ENCODE data around the gene ETF1. TPM values are rescaled to one million over a fixed set of nuclear protein-coding genes. Genes with fewer than 3 reads are reported as not detected.

Gene ETF1
- total RNA-seq, 1 donor from 2014 or later: 153 TPM

- no peak for FAIRE-seq
- peak overlapping the region; percentile 94 for H3K4me3 ChIP-seq (ENCODE audit: insufficient read depth, low read depth, low read length)
- peaks cover 3% of the 10 kb centered on the region for H3K9me3 Mint-ChIP-seq (ENCODE audit: unreplicated experiment)
Observed at GRCh38 chr5:138468133-138468965, 74.7 kb downstream of the ETF1 start.

DNA sequence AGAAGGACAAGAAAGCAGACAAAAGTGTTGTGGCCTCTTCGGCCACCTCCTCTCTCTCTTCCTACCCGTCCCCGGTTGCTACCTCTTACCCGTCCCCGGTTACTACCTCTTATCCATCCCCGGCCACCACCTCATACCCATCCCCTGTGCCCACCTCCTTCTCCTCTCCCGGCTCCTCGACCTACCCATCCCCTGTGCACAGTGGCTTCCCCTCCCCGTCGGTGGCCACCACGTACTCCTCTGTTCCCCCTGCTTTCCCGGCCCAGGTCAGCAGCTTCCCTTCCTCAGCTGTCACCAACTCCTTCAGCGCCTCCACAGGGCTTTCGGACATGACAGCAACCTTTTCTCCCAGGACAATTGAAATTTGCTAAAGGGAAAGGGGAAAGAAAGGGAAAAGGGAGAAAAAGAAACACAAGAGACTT, 75.3 kb downstream of the ETF1 start:
- Mint-ChIP-seq H3K27ac (ENCODE audit: unreplicated experiment) (peak overlapping the region; percentile 86), H3K4me3 (ENCODE audit: unreplicated experiment) (peak overlapping the region; percentile 85), H3K36me3 (ENCODE audit: low read depth, unreplicated experiment) (peaks cover 26% of the 10 kb centered on the region), H3K4me1 (ENCODE audit: low read depth, unreplicated experiment) (peaks cover 5% of the 10 kb centered on the region), H3K9me3 (ENCODE audit: unreplicated experiment) (peaks cover 3% of the 10 kb centered on the region), H3K27me3 (ENCODE audit: low read depth, unreplicated experiment) (peaks cover 11% of the 10 kb centered on the region)
- H3K27me3 ChIP-seq (ENCODE audit: insufficient read depth, low read length): no peaks in the 10 kb centered on the region
- no peak for FAIRE-seq
- TF ChIP-seq, protein P1, sequence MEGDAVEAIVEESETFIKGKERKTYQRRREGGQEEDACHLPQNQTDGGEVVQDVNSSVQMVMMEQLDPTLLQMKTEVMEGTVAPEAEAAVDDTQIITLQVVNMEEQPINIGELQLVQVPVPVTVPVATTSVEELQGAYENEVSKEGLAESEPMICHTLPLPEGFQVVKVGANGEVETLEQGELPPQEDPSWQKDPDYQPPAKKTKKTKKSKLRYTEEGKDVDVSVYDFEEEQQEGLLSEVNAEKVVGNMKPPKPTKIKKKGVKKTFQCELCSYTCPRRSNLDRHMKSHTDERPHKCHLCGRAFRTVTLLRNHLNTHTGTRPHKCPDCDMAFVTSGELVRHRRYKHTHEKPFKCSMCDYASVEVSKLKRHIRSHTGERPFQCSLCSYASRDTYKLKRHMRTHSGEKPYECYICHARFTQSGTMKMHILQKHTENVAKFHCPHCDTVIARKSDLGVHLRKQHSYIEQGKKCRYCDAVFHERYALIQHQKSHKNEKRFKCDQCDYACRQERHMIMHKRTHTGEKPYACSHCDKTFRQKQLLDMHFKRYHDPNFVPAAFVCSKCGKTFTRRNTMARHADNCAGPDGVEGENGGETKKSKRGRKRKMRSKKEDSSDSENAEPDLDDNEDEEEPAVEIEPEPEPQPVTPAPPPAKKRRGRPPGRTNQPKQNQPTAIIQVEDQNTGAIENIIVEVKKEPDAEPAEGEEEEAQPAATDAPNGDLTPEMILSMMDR (IDR thresholded peaks at IDR 0.05; ENCODE audit: insufficient read depth, low read depth, low read length): no peak
- TF ChIP-seq EZH2 (IDR thresholded peaks at IDR 0.05; ENCODE audit: insufficient read depth, low read length): no peak
- peaks cover 56% of the 10 kb centered on the region for H4K20me1 ChIP-seq (ENCODE audit: insufficient read depth, low read length)
- H2AFZ ChIP-seq (ENCODE audit: low read depth, low read length): no peak overlapping the region
- peak overlapping the region; percentile 97 for H3K4me2 ChIP-seq (ENCODE audit: low read length)
- H3K4me3 ChIP-seq (ENCODE audit: insufficient read depth, low read depth, low read length): peak overlapping the region; percentile 94
- peaks cover 31% of the 10 kb centered on the region for H3K79me2 ChIP-seq (ENCODE audit: insufficient read depth, low read length)
- H3K27ac ChIP-seq (ENCODE audit: low read depth, low read length): no peak overlapping the region
- peaks cover 27% of the 10 kb centered on the region for H3K4me1 ChIP-seq (ENCODE audit: insufficient read depth, low read length)
- no peaks in the 10 kb centered on the region for H3K9me3 ChIP-seq (ENCODE audit: insufficient read depth, low read depth, low read length)
- DNase-seq (ENCODE audit: low read depth): no peak
- H3K36me3 ChIP-seq (ENCODE audit: insufficient read depth, low read length): peaks cover 23% of the 10 kb centered on the region
- H3K9ac ChIP-seq (ENCODE audit: low read length): peak overlapping the region; percentile 93

More at GRCh38 chr5:138468133-138468965, 74.7 kb downstream of the ETF1 start:
- H4K20me1 ChIP-seq (ENCODE audit: insufficient read depth, low read length): peaks cover 56% of the 10 kb centered on the region
- H3K27me3 ChIP-seq (ENCODE audit: insufficient read depth, low read length): no peaks in the 10 kb centered on the region
- H3K4me3 Mint-ChIP-seq (ENCODE audit: unreplicated experiment): peak overlapping the region; percentile 85
- peaks cover 26% of the 10 kb centered on the region for H3K36me3 Mint-ChIP-seq (ENCODE audit: low read depth, unreplicated experiment)
- H3K9me3 ChIP-seq (ENCODE audit: insufficient read depth, low read depth, low read length): no peaks in the 10 kb centered on the region
- H3K27ac Mint-ChIP-seq (ENCODE audit: unreplicated experiment): peak overlapping the region; percentile 86
- peaks cover 11% of the 10 kb centered on the region for H3K27me3 Mint-ChIP-seq (ENCODE audit: low read depth, unreplicated experiment)
- H3K79me2 ChIP-seq (ENCODE audit: insufficient read depth, low read length): peaks cover 31% of the 10 kb centered on the region
- peaks cover 5% of the 10 kb centered on the region for H3K4me1 Mint-ChIP-seq (ENCODE audit: low read depth, unreplicated experiment)
- H2AFZ ChIP-seq (ENCODE audit: low read depth, low read length): no peak overlapping the region
- TF ChIP-seq, protein P1 (IDR thresholded peaks at IDR 0.05; ENCODE audit: insufficient read depth, low read depth, low read length): no peak
- peak overlapping the region; percentile 97 for H3K4me2 ChIP-seq (ENCODE audit: low read length)
- no peak overlapping the region for H3K27ac ChIP-seq (ENCODE audit: low read depth, low read length)
- peaks cover 24% of the 10 kb centered on the region for H3K4me1 ChIP-seq (ENCODE audit: insufficient read depth, low read length)
- peaks cover 23% of the 10 kb centered on the region for H3K36me3 ChIP-seq (ENCODE audit: insufficient read depth, low read length)
- no peak for DNase-seq (ENCODE audit: low read depth)
- peak overlapping the region; percentile 93 for H3K9ac ChIP-seq (ENCODE audit: low read length)

All from astrocyte (in vitro differentiated cells and primary cell).